ENCODE measurements around the gene FBH1.
"Not testable (repeated sequence)": the region's sequence is repeated elsewhere in the genome, so short reads cannot be mapped to it uniquely, and the experiment has no call there.

FBH1 gene

DNA sequence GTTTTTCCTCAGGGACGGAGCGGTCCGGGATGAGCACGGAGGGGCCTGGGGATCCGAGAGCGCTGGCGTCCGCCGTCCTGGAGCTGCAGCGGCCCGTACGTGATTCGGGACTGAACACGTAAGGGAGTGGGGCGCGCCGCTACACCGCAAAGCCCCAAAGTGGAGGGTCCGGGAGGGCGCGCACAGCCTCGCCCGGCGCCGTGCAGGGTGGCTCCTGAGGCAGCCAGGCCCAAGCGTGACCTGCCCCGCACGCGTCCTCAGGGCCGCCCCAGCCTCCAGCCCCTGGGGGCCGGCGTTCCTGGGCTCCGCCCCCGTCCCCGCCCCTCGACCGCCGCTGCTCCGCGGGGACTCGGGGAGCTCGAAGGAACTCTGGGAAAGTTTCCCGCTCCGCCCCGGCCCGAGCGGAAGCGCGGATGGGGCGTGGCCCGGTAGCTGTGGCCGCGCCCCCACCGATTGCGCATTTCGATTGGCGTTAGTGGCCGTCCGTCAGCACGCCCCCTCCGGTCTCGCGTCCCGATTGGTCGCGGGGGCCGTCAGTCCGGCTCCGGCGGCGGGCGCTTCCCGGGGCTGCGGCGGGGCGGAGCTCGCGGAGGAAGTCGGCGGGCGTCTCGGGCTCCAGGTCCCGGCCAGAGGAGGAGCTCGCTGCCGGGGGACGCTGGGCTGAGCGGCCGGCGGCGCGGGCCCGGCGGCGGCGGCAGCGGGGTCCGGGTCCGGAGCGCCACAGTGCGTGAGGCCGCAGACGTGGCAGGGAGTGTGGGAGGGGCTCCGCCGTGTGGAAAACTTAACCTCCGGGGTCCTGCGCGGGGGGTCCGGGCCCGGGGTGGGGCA lies at the start of gene FBH1, which contains the start of gene ANKRD16:
Gene FBH1, plus strand, starts transcription at position 620 of the 828 bp plus-strand sequence. Its CDS starts 103 bp downstream, at position 723.
Gene ANKRD16, minus strand, starts transcription at position 270 of the 828 bp plus-strand sequence. CDS start 539 bp downstream, outside the sequence.
- peak; percentile 97 for DNase-seq

DNA sequence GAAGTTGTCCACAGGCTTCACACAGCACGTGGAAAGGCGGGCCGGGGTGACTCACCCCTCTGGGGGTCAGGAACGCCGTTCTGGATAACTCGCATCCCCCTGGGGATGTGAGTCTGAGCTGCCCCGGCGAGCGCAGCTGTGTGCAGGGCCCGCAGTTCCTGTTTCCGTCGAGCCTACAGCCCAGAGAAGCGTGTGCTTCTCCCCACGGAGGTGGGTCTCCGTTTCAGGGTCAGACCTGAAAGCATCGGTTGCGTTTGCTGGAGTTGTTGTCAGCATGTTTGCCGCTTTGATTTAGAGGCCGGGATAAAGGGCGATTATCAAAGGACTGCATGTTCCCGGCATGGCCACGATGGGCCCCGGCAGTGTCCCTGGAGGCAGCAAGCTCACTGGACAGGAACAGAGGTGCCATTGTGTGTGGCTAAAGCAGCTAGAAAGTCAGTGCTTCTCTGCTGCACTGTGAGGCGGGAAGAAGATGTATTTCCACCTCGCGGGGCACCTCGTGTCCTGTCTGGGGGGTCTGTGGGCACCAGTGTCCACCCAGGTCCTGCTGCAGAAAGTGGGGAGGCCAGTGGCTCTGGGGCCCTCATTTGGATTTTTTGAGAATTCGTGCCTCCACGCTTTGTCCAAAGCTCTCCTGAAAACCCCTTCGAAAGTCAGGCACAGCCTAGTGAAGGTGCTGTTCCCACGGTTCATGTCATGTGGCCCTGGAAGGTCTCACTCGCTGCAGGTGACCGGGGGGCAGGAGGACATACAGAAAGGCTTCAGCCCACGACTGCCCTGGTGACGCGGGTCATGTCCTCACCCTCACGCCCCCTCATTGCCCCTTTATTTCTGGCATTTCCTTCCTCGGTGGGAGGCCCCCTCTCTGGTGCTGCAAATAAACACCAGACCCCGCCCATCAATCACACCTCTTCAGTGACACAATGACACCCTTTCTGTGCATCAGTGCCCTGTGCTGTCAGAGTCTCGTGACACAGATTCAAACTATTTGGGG lies 49.4 kb upstream of the FBH1 start:
- DNase-seq: no peak

DNA sequence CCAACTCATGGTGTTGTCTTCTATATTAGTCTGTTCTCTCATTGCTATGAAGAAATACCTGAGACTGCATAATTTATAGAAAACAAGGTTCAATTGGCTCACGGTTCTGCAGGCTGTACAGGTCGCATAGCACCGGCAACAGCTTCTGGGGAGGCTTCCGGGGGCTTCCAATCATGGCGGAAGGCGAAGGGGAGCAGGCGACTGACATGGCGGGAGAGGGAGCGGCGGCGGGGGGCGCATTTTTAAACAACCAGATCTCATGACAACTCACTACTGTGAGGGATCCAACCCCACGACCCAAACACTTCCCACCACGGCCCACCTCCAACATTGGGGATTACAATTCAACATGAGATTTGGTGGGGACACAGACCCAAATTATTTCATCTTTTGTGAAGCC lies 48.1 kb upstream of the FBH1 start:
- DNase-seq: no peak

DNA sequence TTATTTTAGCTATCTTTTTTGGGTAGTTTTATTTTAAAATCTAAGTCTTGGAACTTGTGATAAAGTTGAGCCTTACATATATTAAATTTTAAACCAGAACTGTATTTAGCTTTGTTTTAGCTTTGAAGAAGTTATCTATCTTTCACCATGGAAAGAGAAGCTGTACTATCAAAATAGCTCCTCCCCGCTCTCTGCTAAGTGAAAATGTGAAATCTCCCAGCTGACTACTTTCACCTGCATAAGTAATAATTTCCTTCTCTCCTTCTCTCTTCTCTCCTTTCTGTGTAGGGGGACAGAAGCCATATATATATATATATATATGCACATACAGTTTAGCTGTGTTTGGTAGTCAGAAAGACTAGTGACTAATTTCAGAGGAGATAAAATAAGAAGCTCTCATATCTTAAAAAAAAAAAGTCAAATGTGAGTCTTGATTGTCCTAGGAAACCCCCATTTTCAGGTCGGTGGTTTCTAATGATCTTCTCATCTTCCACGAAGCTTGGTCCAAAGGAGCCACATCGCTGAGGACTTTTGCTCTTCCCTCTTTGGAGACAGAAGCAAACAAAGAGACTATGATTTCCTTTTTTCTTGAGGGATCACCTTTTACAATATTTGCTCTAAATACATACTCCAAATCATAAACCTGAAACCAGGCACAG lies 46.2 kb upstream of the FBH1 start:
- DNase-seq: no peak

- no peak for DNase-seq
Observed at GRCh38 chr10:5844345-5845055, 45.5 kb upstream of the FBH1 start.

DNA sequence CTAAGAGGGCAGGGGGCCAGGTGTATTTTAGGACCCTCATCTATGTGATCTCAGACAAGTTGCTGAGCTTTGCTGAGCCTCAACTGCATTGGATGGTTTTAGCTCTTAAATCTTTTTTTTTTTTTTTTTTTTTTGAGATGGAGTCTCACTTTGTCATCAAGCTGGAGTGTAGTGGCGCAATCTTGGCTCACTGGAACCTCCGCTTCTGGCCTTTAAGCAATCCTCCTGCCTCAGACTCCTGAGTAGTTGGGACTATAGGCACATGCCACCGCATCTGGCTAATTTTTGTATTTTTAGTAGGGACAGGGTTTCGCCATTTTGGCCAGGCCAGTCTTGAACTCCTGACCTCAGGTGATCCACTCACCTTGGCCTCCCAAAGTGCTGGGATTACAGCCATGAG lies 43.4 kb upstream of the FBH1 start:
- not testable (repeated sequence) for DNase-seq

DNA sequence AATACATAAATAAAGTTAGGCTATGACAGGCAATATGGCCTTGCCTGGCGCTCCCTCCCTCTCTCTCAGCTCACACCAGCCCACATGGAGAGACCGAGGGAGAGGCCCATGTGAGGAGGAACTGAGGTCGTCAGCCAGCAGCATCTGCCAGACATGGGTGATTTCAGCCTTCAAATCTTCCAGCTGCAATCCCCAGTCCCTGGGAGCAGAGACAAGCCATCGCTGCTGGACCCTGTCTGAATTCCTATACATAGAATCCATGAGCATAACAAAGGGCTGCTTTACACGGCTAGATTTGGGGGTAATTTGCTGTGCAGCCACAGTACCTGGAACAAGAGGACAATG lies 35.9 kb upstream of the FBH1 start:
- DNase-seq: no peak

DNA sequence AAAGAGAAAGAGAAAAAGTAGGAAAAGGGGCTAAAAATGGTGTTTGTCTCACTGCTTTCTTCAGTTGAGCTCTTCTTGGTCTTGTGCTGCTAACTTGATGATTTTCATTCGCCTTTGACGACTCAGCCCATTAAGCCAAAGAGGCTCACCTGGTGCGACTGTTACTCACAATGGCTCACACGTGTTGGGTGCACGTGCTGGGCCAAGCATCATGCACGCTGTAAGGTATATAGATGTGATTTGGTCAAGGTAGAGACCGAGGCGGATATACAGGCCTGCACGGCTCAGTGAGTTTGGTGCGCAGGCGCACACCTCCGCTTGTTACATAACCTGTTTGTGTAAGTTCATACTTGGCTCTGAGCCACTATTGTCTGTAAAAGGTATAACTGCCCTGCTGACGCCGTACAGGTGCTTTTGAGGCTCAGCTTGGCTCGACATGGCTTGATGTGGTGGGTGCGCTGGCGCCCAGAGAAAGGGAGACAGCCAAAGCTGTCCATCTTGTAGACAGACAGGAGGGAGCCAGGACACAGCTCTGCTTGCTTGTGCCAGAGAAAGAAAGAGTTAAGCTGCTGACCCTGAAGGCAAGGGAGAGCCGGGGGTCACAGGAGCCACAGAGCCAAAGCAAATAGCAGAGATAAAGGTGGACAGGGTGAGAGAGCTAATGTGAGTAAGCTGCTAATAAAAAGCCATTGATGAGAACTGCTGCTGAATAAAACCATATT lies 33.9 kb upstream of the FBH1 start:
- no peak for DNase-seq

- no peak for DNase-seq
Observed at GRCh38 chr10:5856701-5857004, 33.4 kb upstream of the FBH1 start.

DNA sequence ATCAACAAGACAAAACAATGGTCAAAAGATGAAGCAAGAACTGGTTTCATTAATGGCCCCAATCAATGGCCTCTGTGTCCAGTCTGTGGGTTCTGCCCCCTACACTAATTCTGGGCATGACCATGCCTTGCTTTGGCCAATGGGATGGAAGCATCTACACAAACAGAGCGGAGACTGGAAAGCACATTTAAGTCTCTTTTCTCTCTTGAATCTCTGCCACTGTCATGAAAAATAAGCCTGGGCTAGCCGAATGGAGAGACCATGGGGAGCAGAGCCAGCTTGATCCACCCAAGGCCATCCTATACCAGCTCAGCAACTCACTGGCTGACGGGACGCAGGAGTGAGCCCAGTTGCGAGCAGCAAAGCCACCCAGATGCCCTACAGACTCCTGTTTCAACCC lies 31.2 kb upstream of the FBH1 start:
- no peak for DNase-seq

DNA sequence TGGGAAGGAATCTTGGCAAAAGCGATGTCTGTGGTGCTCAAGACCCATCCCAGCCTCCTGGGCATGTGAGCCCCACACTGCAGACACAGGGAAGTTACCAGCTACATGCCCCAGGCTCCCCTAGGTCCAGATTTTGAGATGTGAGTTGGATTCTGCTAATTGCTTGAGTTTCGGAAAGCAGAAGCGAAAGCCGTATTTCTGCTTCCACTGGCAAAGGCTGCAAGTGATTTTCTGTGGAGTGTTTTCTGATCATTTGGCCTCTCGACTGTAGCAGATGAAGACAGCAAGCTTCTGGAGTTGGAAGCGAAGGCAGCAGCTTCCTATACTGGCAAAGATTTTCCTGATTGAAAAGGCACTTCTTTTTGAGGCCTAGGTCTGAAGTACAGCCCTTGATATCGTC lies 30.0 kb upstream of the FBH1 start:
- DNase-seq: no peak

DNA sequence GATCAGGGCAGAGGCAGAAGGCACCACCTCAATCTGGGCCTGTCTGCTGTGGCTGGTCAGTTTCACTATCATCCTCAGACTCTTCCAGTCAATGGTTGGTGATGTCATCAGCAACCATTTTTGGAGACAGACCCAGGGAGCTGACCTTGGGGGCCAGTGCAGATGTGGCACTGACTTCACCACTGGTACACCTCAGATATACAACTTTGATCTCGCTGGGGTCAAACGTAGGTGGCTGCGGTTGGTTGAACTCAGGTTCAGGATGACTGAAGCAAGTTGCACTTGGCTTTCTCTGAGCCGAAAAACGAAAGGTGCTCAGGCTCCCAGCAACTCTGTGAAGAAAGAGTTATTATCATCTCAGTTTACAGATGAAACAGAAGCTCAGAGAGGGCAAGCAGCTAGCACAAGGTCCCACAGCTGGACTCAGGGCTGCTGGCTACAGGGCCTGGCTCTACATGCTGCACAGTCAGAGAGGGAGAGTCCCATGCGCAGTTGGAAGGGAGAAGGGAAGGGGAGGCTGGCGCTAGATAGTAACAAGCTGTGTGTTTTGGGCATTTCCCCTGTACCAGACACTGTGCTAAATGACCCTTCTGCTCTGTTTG lies 27.6 kb upstream of the FBH1 start:
- DNase-seq: no peak

DNA sequence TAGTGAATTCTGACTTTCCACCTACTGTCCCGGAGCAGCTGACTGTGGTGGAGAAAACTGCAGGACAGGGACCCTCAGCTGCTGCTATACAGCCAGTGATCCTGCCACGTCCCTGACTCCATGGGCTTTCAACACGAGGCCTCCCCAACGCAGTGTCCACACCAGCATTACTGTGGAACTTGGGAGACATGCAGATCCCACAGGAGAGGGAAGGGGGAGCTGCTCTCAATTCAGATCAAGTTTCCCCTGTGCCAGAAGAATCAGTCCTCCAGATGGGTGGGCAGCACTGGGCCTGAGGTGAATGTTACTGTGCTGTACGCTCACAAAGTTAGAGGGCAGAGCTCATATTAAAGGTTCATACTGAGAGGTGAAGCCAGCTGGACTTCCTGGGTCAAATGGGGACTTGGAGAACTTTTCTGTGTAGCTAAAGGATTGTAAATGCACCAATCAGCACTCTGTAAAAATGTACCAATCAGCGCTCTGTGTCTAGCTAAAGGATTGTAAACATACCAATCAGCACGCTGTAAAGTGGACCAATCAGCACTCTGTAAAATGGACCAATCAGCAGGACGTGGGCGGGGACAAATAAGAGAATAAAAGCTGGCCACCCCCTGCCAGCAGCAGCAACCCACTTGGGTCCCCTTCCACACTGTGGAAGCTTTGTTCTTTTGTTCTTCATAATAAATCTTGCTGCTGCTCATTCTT lies 26.9 kb upstream of the FBH1 start:
- not testable (repeated sequence) for DNase-seq

DNA sequence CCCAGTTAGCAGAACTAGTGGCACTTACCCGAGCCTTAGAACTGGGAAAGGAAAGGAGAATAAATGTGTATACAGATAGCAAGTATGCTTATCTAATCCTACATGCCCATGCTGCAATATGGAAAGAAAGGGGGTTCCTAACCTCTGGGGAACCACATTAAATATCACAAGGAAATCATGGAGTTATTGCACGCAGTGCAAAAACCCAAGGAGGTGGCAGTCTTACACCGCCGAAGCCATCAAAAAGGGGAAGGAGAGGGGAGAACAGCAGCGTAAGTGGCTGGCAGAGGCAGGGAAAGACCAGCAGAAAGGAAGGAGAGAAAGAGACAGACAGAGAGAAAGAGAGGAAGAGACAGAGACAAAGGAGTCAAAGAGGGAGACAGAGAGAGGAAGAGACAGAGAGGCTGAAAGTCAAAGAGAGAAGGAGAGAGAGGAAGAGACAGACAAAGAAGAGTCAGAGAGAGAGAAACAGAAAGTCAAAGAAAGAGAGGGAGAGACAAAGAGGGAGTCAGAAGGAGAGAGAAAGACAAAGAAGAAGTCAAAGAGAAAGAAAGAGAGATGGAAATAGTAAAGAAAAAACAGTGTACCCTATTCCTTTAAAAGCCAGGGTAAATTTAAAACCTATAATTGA lies 23.5 kb upstream of the FBH1 start:
- DNase-seq: not testable (repeated sequence)

GRCh38 chr10:5867091-5867615 lies 22.9 kb upstream of the FBH1 start:
- not testable (repeated sequence) for DNase-seq

DNA sequence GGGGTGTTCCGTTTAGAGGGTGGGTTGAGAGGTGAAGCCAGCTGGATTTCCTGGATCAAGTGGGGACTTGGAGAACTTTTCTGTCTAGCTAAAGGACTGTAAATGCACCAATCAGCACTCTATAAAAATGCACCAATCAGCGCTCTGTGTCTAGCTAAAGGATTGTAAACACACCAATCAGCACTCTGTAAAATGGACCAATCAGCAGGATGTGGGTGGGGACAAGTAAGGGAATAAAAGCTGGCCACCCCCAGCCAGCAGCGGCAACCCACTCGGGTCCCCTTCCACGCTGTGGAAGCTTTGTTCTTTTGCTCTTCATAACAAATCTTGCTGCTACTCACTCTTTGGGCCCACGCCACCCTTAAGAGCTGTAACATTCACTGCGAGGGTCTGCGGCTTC lies 21.7 kb upstream of the FBH1 start:
- DNase-seq: not testable (repeated sequence)

- no peak for DNase-seq
Observed at GRCh38 chr10:5869156-5869555, 20.9 kb upstream of the FBH1 start.

DNA sequence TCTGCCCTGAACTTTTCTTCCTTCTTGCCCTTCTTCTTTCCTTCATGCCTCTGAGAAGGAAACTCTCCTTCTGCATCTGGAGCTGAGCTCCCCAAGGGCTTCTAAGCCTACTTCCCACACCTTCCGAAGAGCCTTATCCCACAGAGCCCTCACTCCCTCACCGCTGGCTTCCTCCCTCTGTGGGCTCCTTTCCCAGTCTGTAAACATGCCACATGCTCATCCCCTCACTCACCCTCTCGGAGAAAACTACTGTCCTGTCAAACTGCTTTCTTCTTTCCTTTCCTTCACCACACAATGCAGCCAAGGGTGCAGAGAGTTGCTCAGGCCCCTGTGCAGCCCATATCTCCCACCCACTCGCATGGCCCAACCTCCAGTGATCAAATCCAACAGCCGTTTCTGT lies 18.4 kb upstream of the FBH1 start:
- no peak for DNase-seq

GRCh38 chr10:5873515-5873995 lies 16.5 kb upstream of the FBH1 start:
- DNase-seq: peak; percentile 25

Measured in stimulated activated naive CD4-positive, alpha-beta T cell treated with Interleukin-2 at 50 U/mL for 16 hours (primary cell).